Stromal cell of bone marrow (primary cell): ENCODE measurements around the gene RASA2.
"Not testable (repeated sequence)": the region's sequence is repeated elsewhere in the genome, so short reads cannot be mapped to it uniquely, and the experiment has no call there.

ENCODE experiments used
- DNase-seq: peaks from one replicate; pipeline ENCODE4 v3.0.0-alpha.2; 2012; ENCODE audit warnings: low read depth

RASA2 gene

GRCh38 chr3:141578202-141578973 lies 91.6 kb downstream of the RASA2 start:
- no peak for DNase-seq

GRCh38 chr3:141594357-141594756 lies 107.5 kb downstream of the RASA2 start:
- no peak for DNase-seq

GRCh38 chr3:141597931-141598330 lies 111.1 kb downstream of the RASA2 start:
- no peak for DNase-seq

GRCh38 chr3:141600331-141600730 lies 113.5 kb downstream of the RASA2 start:
- no peak for DNase-seq

GRCh38 chr3:141602706-141603105 lies 115.9 kb downstream of the RASA2 start:
- DNase-seq, result no peak

GRCh38 chr3:141603473-141604035 lies 116.7 kb downstream of the RASA2 start:
- DNase-seq, result no peak

GRCh38 chr3:141605883-141606282 lies 119.1 kb downstream of the RASA2 start:
- no peak for DNase-seq

- DNase-seq, result no peak
Measured at GRCh38 chr3:141608438-141608837, 121.6 kb downstream of the RASA2 start.

- DNase-seq, result no peak
Measured at GRCh38 chr3:141610939-141611338, 124.1 kb downstream of the RASA2 start.

GRCh38 chr3:141618103-141618910 lies 131.5 kb downstream of the RASA2 start:
- DNase-seq, result no peak

- DNase-seq, result no peak
Measured at GRCh38 chr3:141618938-141619337, 132.1 kb downstream of the RASA2 start.

- no peak for DNase-seq
Measured at GRCh38 chr3:141619450-141619849, 132.6 kb downstream of the RASA2 start.

GRCh38 chr3:141623691-141624090 lies 136.9 kb downstream of the RASA2 start:
- no peak for DNase-seq

GRCh38 chr3:141625506-141625905 lies 138.7 kb downstream of the RASA2 start:
- DNase-seq, result peak; percentile 13

GRCh38 chr3:141628334-141628733 lies 141.5 kb downstream of the RASA2 start:
- DNase-seq, result not testable (repeated sequence)

GRCh38 chr3:141628868-141629441 lies 142.1 kb downstream of the RASA2 start:
- DNase-seq, result not testable (repeated sequence)

- no peak for DNase-seq
Measured at GRCh38 chr3:141629976-141630375, 143.1 kb downstream of the RASA2 start.

GRCh38 chr3:141632779-141633374 lies 146.1 kb downstream of the RASA2 start:
- no peak for DNase-seq

- DNase-seq, result no peak
Measured at GRCh38 chr3:141642215-141642614, 155.4 kb downstream of the RASA2 start.

- DNase-seq, result peak; percentile 56
Measured at GRCh38 chr3:141643391-141643790, 156.6 kb downstream of the RASA2 start.

- no peak for DNase-seq
Measured at GRCh38 chr3:141643796-141644195, 157.0 kb downstream of the RASA2 start.

- no peak for DNase-seq
Measured at GRCh38 chr3:141644931-141645330, 158.1 kb downstream of the RASA2 start.
